Measurements from ENCODE around the gene WNT9A. TPM values are rescaled to one million over a fixed set of nuclear protein-coding genes. Genes with fewer than 3 reads are reported as not detected.
A peak's percentile ranks its signal among the peaks of the same experiment; 100 is the strongest.

Gene WNT9A
- total RNA-seq, 1 donor from 2014 or later, result 13.8 TPM

DNA sequence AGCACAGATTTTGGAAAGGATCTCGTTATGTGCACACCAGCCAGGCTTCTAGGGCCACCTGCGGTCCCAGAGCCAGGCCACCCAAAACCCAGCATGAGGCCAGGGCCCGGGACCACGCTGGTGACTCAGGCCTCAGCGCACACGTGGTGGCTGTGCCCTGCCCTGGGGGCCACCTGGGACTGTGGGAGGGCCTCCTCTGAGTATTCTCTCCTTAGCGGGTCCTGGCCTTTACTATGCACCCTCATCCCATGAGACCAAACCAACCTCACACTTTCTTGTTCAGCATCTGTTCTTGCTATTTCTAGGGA, 9.9 kb downstream of the WNT9A start:
- H3K27me3 Mint-ChIP-seq (ENCODE audit: unreplicated experiment), result peaks cover 23% of the 10 kb centered on the region
- peaks cover 15% of the 10 kb centered on the region for H3K9me3 Mint-ChIP-seq (ENCODE audit: unreplicated experiment)
- no peak overlapping the region for H3K4me3 Mint-ChIP-seq (ENCODE audit: unreplicated experiment)
- peaks cover 31% of the 10 kb centered on the region for H3K4me1 Mint-ChIP-seq (ENCODE audit: low read depth, unreplicated experiment)
- no peak overlapping the region for H3K27ac Mint-ChIP-seq (ENCODE audit: unreplicated experiment)
- DNase-seq, result no peak
- peaks cover 24% of the 10 kb centered on the region for H3K36me3 Mint-ChIP-seq (ENCODE audit: unreplicated experiment)
- TF ChIP-seq, protein P1, sequence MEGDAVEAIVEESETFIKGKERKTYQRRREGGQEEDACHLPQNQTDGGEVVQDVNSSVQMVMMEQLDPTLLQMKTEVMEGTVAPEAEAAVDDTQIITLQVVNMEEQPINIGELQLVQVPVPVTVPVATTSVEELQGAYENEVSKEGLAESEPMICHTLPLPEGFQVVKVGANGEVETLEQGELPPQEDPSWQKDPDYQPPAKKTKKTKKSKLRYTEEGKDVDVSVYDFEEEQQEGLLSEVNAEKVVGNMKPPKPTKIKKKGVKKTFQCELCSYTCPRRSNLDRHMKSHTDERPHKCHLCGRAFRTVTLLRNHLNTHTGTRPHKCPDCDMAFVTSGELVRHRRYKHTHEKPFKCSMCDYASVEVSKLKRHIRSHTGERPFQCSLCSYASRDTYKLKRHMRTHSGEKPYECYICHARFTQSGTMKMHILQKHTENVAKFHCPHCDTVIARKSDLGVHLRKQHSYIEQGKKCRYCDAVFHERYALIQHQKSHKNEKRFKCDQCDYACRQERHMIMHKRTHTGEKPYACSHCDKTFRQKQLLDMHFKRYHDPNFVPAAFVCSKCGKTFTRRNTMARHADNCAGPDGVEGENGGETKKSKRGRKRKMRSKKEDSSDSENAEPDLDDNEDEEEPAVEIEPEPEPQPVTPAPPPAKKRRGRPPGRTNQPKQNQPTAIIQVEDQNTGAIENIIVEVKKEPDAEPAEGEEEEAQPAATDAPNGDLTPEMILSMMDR (IDR thresholded peaks at IDR 0.05; ENCODE audit: partially characterized antibody, unreplicated experiment), result no peak

DNA sequence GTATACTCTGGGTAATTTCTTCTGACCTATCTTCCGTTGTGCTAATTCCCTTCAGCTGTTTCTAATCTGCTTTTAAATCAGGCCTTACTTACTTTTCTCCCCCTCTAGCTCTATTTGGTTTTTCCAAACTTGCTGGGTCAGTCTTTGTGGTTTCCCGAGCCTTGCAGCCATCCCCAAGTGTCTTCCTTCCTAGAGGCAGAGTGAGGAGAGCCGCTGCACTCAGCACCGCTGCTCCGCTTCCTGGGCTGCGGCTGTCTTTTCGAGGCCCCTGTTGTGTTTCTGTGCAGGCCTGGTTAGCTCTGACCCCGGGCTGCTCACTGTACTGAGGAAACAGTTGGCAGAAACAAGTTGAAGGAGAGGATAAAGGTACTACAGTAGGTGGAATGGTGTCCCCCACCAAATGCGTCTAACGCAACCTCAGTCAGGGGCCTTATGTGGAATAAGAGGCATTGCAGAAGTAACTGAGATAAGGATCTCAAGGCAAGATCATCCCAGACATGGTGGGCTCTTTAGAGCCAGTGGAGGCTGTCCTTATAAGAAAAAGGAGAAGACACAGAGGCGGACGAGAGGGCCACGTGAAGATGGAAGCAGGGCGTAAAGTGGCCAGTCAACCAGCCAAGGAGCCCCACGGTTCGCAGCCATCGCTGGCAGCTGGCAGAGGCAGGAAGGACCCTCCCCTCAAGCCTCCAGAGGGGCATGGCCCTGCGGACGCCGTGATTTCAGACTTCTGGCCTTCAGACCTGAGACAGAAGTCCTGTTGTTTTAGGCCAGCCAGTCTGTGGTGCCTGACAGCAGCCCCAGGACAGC, 10.5 kb downstream of the WNT9A start:
- TF ChIP-seq, protein P1 (IDR thresholded peaks at IDR 0.05; ENCODE audit: partially characterized antibody, unreplicated experiment), result no peak
- peaks cover 29% of the 10 kb centered on the region for H3K4me1 Mint-ChIP-seq (ENCODE audit: low read depth, unreplicated experiment)
- H3K27me3 Mint-ChIP-seq (ENCODE audit: unreplicated experiment), result peaks cover 18% of the 10 kb centered on the region
- H3K4me3 Mint-ChIP-seq (ENCODE audit: unreplicated experiment), result no peak overlapping the region
- DNase-seq, result peak; percentile 22
- peak overlapping the region; percentile 1 for H3K27ac Mint-ChIP-seq (ENCODE audit: unreplicated experiment)
- peaks cover 11% of the 10 kb centered on the region for H3K9me3 Mint-ChIP-seq (ENCODE audit: unreplicated experiment)
- peaks cover 25% of the 10 kb centered on the region for H3K36me3 Mint-ChIP-seq (ENCODE audit: unreplicated experiment)

DNA sequence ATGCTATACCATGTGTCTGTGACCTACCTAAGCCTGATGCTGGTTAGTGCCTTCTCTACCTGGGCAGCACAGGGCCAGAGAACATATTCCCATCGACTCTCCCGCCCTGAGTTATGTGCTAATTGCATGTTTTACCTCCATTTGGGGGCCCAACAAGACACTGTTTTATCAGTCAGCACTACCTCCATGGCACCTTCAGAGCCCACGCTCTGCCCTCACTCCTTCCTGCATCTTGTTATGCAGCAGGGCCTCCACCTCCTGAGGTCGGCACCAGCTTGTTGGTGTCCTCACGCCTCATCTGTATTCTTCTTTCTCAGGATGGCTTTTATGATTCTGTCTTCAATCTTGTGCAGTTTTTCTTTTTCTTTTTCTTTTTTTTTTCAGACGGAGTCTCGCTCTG, 11.9 kb downstream of the WNT9A start:
- Mint-ChIP-seq H3K4me3 (ENCODE audit: unreplicated experiment) (no peak overlapping the region), H3K27ac (ENCODE audit: unreplicated experiment) (no peak overlapping the region), H3K9me3 (ENCODE audit: unreplicated experiment) (peaks cover 8% of the 10 kb centered on the region), H3K36me3 (ENCODE audit: unreplicated experiment) (peaks cover 30% of the 10 kb centered on the region), H3K4me1 (ENCODE audit: low read depth, unreplicated experiment) (peaks cover 30% of the 10 kb centered on the region), H3K27me3 (ENCODE audit: unreplicated experiment) (peaks cover 7% of the 10 kb centered on the region)
- TF ChIP-seq, protein P1 (IDR thresholded peaks at IDR 0.05; ENCODE audit: partially characterized antibody, unreplicated experiment), result no peak
- DNase-seq, result no peak

DNA sequence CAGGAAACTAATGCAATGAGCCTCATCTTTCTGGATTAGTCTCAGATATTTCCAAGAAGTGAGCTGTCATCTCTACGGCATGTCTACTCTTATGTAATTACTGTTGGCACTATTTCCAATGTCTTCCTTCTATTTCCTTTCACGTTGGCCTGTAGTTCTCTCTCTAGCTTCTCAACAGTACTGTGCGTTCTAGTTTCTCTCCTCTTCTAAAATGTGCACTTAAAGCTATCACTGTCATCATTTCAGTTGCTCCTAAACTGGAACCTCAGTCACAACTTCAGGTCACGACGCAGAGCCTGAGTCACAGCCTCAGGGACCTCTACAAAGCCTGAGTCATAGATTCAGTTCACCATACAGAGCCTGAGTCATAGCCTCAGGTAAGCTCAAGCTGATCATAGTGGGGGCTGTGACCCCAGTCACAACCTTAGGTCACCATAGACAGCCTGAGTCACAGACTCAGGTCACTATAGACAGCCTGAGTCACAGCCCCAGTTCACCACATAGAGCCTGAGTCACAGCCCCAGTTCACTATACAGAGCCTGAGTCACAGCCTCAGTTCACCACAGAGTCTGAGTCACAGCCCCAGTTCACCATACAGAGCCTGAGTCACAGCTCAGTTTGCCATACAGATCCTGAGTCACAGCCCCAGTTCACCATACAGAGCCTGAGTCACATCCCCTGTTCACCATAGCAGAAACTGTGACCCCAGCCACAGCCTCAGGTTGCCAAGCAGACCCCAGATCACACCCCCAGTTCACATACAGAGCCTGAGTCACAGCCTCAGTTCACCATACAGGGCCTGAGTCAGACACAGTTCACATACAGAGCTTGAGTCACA, 13.0 kb downstream of the WNT9A start:
- Mint-ChIP-seq H3K36me3 (ENCODE audit: unreplicated experiment) (peaks cover 30% of the 10 kb centered on the region), H3K4me3 (ENCODE audit: unreplicated experiment) (peak overlapping the region; percentile 62), H3K27me3 (ENCODE audit: unreplicated experiment) (peaks cover 7% of the 10 kb centered on the region), H3K27ac (ENCODE audit: unreplicated experiment) (no peak overlapping the region), H3K4me1 (ENCODE audit: low read depth, unreplicated experiment) (peaks cover 30% of the 10 kb centered on the region), H3K9me3 (ENCODE audit: unreplicated experiment) (peaks cover 8% of the 10 kb centered on the region)
- DNase-seq, result no peak
- TF ChIP-seq, protein P1 (IDR thresholded peaks at IDR 0.05; ENCODE audit: partially characterized antibody, unreplicated experiment), result no peak

Data from glutamatergic neuron (in vitro differentiated cells).